GM12891 (cell line): ENCODE results near the gene C4orf54.

Experiments used
- PAX5 ChIP-seq: IDR thresholded peaks from 2 replicates; pipeline ENCODE4 v1.6.1; 2011; ENCODE audit warnings: low read length, moderate library complexity, mild to moderate bottlenecking; ENCODE audit not compliant: insufficient read depth, severe bottlenecking
- POLR2A ChIP-seq: IDR thresholded peaks from 2 replicates; pipeline ENCODE4 v1.6.1; 2011; ENCODE audit warnings: low read depth, low read length, control low read depth
- POLR2AphosphoS5 ChIP-seq: IDR thresholded peaks from 2 replicates; pipeline ENCODE4 v1.6.1; 2011; ENCODE audit warnings: low read depth, low read length, control low read depth
- POU2F2 ChIP-seq: IDR thresholded peaks from 2 replicates; pipeline ENCODE4 v1.6.1; 2011; ENCODE audit warnings: low read depth, mild to moderate bottlenecking, control low read depth, low read length, moderate library complexity
- SPI1 ChIP-seq: IDR thresholded peaks from 2 replicates; pipeline ENCODE4 v1.6.1; 2011; ENCODE audit warnings: low read depth, low read length, control low read depth
- TAF1 ChIP-seq: IDR thresholded peaks from 2 replicates; pipeline ENCODE4 v1.6.1; 2011; ENCODE audit warnings: low read depth, low read length, control low read depth

GRCh38 chr4:99645638-99646037 lies 12.0 kb downstream of the C4orf54 start:
- TF ChIP-seq SPI1 = no peak
- TF ChIP-seq POLR2A = no peak
- TF ChIP-seq POLR2AphosphoS5 = no peak
- no peak for TF ChIP-seq POU2F2
- no peak for TF ChIP-seq TAF1
- TF ChIP-seq PAX5 = no peak
